Osteocyte (in vitro differentiated cells): ENCODE data around the gene LCOR. TPM values are rescaled to one million over a fixed set of nuclear protein-coding genes. Genes with fewer than 3 reads are reported as not detected.

Experiments
- DNase-seq: peaks from one replicate; pipeline ENCODE4 v3.0.0; 2021; ENCODE audit warnings: mixed read lengths; ENCODE audit not compliant: unreplicated experiment; ENCODE audit errors: extremely low spot score
- H3K27ac Mint-ChIP-seq: one replicate; pipeline ENCODE4 v1.8.0; 2021; ENCODE audit warnings: mild to moderate bottlenecking, mixed read lengths; ENCODE audit not compliant: unreplicated experiment
- H3K27me3 Mint-ChIP-seq: one replicate; pipeline ENCODE4 v1.8.0; 2021; ENCODE audit warnings: mixed read lengths; ENCODE audit not compliant: unreplicated experiment
- H3K36me3 Mint-ChIP-seq: one replicate; pipeline ENCODE4 v1.8.0; 2021; ENCODE audit warnings: mixed read lengths; ENCODE audit not compliant: unreplicated experiment
- H3K4me1 Mint-ChIP-seq: one replicate; pipeline ENCODE4 v1.8.0; 2021; ENCODE audit warnings: mixed read lengths; ENCODE audit not compliant: unreplicated experiment
- H3K4me3 Mint-ChIP-seq: one replicate; pipeline ENCODE4 v1.8.0; 2021; ENCODE audit warnings: mild to moderate bottlenecking, moderate library complexity, mixed read lengths; ENCODE audit not compliant: unreplicated experiment
- H3K9me3 Mint-ChIP-seq: one replicate; pipeline ENCODE4 v1.8.0; 2021; ENCODE audit warnings: mixed read lengths; ENCODE audit not compliant: unreplicated experiment
- total RNA-seq: library from RNA; stranded (reverse); gene quantifications from 2 replicates; pipeline ENCODE4 v1.2.1, GENCODE V29; 2021
- TF ChIP-seq, protein P1 (sequence below): fragments of 200-600 bp; sonication (generic); IDR thresholded peaks from 2 replicates; pipeline ENCODE4 v1.5.0; 2021; ENCODE audit warnings: antibody characterized with exemption, mild to moderate bottlenecking, moderate library complexity

Gene LCOR
- total RNA-seq, 1 donor from 2014 or later, result 22.6 TPM

DNA sequence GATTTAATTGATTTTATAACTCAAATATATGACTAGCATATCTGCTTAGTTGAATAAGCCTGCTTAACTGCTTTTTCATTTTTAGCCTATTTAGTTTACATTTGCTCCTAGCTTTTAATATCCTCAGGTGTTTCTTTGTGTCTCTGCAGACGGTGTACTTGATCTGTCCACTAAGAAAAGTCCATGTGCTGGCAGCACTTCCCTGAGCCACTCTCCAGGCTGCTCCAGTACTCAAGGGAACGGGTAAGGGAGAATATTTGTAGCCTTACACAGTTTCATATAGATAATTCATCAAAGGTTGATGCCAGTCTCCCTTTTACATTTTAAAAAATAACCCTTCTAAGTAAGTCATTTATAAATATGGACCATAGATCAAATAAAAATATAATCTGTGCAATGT is 119.9 kb downstream of the LCOR start:
- Mint-ChIP-seq H3K36me3 (peaks cover 34% of the 10 kb centered on the region), H3K9me3 (no peaks in the 10 kb centered on the region), H3K27ac (no peak overlapping the region), H3K4me1 (no peaks in the 10 kb centered on the region), H3K27me3 (no peaks in the 10 kb centered on the region), H3K4me3 (no peak overlapping the region)
- TF ChIP-seq, protein P1, sequence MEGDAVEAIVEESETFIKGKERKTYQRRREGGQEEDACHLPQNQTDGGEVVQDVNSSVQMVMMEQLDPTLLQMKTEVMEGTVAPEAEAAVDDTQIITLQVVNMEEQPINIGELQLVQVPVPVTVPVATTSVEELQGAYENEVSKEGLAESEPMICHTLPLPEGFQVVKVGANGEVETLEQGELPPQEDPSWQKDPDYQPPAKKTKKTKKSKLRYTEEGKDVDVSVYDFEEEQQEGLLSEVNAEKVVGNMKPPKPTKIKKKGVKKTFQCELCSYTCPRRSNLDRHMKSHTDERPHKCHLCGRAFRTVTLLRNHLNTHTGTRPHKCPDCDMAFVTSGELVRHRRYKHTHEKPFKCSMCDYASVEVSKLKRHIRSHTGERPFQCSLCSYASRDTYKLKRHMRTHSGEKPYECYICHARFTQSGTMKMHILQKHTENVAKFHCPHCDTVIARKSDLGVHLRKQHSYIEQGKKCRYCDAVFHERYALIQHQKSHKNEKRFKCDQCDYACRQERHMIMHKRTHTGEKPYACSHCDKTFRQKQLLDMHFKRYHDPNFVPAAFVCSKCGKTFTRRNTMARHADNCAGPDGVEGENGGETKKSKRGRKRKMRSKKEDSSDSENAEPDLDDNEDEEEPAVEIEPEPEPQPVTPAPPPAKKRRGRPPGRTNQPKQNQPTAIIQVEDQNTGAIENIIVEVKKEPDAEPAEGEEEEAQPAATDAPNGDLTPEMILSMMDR, result no peak
- no peak for DNase-seq

DNA sequence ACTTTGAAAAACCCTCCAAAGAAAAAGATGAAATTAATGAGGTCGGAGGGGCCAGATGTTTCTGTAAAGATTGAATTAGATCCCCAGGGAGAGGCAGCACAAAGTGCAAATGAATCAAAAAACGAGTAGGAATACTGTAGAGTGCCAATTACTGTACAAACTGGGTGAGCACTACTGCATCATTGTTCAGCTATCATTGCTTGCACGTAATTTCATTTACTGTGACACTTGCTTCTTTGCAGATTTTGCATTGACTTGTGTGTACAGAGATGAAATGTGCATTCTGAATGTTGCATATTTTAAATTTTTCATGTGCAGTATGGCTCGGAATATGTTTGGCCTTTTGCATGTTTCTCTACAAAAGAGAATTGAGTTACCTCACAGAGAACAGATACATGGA is 123.7 kb downstream of the LCOR start:
- Mint-ChIP-seq H3K27ac (no peak overlapping the region), H3K4me1 (peaks cover 12% of the 10 kb centered on the region), H3K36me3 (peaks cover 38% of the 10 kb centered on the region), H3K27me3 (no peaks in the 10 kb centered on the region), H3K9me3 (no peaks in the 10 kb centered on the region), H3K4me3 (no peak overlapping the region)
- TF ChIP-seq, protein P1, result no peak
- DNase-seq, result no peak

DNA sequence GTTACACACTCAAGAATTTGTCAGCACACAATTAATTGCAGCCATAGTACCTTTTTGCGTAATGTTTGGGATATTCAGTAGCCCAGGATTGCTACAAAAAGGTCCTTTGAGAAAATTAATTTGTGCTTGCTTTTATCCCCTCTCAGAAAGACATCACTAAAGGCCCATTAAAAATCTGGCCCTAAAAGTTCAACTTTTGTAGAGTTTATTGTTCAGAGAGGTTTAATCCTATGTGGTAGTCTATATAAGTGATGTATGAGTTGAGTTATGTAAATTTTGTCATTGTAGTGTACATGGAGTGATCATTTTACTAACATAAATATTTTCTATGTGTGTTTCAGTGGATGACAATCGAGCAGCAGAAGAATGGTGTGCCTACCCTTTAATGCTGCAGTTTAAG is 126.0 kb downstream of the LCOR start:
- TF ChIP-seq, protein P1, result no peak
- H3K4me1 Mint-ChIP-seq, result peaks cover 14% of the 10 kb centered on the region
- DNase-seq, result no peak
- no peaks in the 10 kb centered on the region for H3K27me3 Mint-ChIP-seq
- peaks cover 28% of the 10 kb centered on the region for H3K36me3 Mint-ChIP-seq
- no peak overlapping the region for H3K4me3 Mint-ChIP-seq
- H3K27ac Mint-ChIP-seq, result no peak overlapping the region
- no peaks in the 10 kb centered on the region for H3K9me3 Mint-ChIP-seq

DNA sequence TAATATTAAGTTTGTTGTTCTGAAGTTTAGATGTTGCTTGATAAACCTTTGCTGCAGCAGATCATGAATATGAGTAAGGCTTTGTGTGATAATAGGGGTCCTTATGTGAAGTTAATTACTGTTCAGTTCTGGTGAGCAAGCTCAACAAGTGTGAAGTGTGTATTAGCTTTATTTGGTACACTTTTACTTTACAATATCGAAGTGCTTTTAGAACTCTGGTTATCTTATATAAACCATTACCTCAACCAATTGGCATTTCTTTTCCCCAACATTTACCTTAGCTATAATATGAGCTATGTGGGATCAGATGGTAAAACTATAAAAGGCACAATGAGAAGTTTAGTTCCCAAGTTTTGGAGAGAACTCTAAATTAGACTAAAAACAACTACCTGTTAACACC is 127.6 kb downstream of the LCOR start:
- H3K4me1 Mint-ChIP-seq, result peaks cover 14% of the 10 kb centered on the region
- H3K9me3 Mint-ChIP-seq, result no peaks in the 10 kb centered on the region
- no peak for DNase-seq
- no peaks in the 10 kb centered on the region for H3K27me3 Mint-ChIP-seq
- no peak overlapping the region for H3K27ac Mint-ChIP-seq
- H3K4me3 Mint-ChIP-seq, result no peak overlapping the region
- H3K36me3 Mint-ChIP-seq, result peaks cover 21% of the 10 kb centered on the region
- TF ChIP-seq, protein P1, result no peak

DNA sequence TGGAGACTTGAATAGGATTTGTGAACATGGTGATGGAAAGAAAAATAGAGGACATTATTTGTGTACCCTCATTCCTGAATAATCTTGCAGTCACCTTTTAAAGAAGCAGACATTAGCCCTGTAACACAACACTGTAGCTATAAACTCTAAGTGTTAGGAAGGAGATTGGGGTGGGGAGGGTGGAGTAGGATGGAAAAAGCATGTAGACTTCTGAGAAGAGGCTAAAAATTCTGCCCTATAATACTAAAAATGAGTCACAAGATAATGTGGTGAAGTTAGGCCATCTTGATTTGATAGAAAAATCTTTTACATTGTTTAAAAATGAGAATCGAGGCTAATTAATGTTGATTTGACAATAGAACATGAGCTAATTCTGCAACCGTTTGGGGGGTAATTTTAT is 128.8 kb downstream of the LCOR start:
- TF ChIP-seq, protein P1, result no peak
- Mint-ChIP-seq H3K4me1 (peaks cover 14% of the 10 kb centered on the region), H3K4me3 (no peak overlapping the region), H3K27me3 (no peaks in the 10 kb centered on the region), H3K9me3 (no peaks in the 10 kb centered on the region), H3K36me3 (peaks cover 13% of the 10 kb centered on the region), H3K27ac (peak overlapping the region; percentile 34)
- no peak for DNase-seq
